GM19193 (cell line): ENCODE measurements around the gene FSCB.

Experiments used
- POLR2A ChIP-seq: IDR thresholded peaks from 4 replicates; pipeline ENCODE4 v1.6.1; 2011; ENCODE audit not compliant: insufficient read depth, insufficient read length; ENCODE audit errors: extremely low read depth

FSCB gene, protein sequence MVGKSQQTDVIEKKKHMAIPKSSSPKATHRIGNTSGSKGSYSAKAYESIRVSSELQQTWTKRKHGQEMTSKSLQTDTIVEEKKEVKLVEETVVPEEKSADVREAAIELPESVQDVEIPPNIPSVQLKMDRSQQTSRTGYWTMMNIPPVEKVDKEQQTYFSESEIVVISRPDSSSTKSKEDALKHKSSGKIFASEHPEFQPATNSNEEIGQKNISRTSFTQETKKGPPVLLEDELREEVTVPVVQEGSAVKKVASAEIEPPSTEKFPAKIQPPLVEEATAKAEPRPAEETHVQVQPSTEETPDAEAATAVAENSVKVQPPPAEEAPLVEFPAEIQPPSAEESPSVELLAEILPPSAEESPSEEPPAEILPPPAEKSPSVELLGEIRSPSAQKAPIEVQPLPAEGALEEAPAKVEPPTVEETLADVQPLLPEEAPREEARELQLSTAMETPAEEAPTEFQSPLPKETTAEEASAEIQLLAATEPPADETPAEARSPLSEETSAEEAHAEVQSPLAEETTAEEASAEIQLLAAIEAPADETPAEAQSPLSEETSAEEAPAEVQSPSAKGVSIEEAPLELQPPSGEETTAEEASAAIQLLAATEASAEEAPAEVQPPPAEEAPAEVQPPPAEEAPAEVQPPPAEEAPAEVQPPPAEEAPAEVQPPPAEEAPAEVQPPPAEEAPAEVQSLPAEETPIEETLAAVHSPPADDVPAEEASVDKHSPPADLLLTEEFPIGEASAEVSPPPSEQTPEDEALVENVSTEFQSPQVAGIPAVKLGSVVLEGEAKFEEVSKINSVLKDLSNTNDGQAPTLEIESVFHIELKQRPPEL

DNA sequence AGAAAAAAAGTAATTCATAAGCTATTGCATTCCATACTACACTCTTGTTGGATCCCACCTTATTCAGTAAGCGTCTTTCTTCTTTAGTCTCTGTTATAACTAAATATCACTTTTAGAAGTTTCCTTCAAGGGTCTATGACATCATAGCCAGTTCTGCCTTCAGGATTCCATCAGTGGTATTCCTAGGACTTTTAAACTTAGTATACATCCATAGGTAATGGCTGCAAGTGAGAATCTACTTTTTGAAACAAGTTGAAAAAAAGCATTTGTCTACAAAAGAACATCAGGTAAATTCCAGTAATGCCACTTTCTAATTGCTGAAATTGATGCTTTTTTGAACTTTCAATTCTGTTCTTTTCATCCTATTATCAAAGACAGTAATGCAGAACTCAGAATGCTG, at the start of gene FSCB:
FSCB (minus strand) TSS at position 101 of the 400 bp plus-strand sequence. CDS start 296 bp downstream, outside the sequence.
- TF ChIP-seq POLR2A = no peak

DNA sequence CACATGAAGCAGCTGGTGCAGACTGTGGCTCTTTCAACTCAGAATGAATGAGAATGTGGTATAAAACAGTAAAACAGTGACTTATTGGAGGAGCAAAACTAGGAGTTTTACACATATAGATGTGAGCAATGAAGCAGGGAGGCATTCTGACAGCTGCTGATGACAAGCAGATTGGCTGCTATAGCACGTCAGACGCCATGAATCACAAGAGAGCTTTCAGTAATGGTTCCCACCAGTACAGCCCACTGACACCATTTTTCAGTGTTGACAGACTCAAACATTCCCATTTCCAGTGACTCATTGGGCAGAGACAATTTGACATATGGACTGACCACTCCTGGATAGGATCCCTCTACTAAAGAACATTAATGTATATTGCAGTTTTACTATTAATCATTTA, 24.6 kb upstream of the FSCB start:
- TF ChIP-seq POLR2A = no peak

DNA sequence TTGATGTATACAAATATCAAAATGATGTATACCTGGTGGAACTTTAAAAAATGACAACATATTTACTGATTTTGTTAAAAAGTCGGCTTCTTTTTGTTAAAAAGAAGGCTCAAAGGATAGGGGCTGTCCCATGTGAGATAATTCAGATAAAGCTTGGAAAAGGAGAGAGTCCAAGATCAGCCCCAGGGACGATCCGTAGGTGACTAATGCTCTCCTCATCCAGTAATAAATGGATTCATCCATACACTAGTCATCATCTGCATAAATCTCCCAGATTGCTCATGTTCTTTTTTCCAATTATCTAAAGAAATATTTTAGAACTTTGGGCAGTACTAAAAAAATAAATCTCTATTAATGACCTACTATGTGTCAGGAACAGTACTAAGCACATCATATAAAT, 23.4 kb upstream of the FSCB start:
- TF ChIP-seq POLR2A = no peak

DNA sequence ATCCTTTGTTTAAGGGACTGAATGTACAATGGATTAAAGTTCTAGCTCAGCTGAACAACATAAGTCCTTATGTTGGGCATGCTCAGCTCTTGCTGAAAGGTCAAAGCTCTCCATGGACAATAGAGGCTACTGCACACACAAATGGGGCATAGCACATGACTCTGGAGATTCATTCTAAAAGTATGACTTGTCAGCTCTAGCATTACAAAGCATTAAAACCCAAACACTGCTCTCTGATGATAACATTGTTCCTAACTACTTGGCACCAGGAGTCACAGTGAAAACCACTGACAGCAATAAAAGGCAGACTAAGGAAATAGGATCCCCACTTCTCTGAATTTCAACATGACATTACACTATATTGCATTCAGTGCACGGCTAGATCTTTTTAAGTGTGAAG, 21.9 kb upstream of the FSCB start:
- no peak for TF ChIP-seq POLR2A

DNA sequence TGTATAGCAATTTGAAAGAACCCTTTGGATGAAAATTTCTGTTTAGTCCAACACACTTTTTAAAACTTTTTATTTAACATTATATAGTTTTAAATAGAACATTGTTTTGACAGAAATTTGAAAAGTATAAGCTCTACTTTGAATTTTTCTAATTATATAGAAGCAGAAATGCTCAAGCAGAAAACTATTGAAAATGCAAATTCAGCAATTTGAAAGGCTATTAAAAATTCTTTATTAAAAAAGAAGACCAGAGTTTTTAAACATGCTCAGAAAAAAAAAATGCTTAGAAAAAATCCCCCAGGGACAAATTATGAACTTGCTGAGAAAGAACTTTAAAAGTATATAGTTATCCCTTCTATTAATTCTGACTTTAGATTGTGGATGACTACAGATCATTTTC, 21.1 kb upstream of the FSCB start:
- no peak for TF ChIP-seq POLR2A

DNA sequence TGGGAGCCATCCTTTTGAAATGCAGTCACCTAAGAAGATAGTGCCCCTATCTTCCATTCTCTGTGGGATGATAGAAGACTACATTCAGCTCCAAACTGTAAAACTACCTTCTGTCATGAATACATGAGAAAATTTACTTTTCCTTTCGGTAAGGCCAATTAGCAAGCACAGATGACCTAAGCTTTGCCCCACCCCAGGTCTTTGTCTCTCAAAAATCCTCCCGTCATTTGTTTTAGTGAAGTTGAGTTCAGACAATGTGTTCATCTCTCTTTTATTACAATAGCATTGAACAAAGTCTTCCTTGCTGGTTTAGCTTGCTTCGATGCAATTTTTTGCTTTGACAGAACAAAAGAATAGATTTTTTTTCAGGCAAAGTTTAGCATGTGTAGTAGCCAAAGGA, 18.2 kb upstream of the FSCB start:
- no peak for TF ChIP-seq POLR2A

DNA sequence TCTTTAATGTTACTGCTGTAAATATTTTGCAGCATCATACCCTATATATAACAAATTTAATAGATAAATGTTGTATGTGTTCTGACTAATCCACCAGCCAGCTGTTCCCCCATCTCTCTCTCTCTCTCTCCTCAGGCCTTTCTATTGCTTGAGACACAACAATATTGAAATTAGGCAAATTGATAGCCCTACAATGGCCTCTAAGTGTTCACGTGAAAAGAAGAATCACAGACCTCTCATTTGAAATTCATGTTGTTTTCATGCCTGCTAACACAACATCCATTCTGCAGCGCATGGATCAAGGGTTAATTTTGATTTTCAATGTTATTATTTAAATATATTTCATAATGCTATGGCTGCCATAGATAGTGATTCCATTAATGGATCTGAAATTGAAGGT, 1.8 kb upstream of the FSCB start:
- TF ChIP-seq POLR2A = no peak

DNA sequence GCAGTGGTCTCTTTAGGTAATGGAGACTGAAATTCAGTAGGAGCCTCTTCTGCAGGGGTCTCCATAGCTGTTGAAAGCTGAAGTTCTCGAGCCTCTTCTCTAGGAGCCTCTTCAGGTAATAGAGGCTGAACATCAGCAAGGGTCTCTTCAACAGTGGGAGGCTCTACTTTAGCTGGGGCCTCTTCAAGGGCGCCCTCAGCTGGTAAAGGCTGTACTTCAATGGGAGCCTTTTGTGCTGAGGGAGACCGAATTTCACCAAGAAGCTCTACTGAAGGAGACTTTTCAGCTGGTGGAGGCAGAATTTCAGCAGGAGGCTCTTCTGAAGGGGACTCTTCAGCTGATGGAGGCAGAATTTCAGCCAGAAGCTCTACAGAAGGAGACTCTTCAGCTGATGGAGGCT, 1.5 kb downstream of the FSCB start:
- no peak for TF ChIP-seq POLR2A

DNA sequence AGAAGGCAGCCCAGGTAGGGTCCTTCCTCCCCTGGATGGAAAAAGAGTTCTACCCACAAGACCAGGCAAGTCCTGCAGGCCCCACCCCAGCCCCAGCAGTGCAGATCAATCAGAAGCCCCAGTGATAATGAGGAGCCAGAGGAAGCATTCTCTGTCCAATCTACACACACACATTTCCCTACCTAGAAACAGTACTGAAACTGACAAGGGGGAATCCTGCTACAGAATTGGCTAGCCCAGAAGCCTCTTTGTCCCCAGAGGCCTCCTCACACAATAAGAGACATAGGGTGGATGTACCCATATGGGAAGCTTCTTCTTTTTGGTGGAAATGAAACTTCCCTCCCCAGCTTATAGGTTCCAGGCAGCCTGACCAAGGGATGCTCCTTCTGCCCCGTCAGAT, 9.9 kb downstream of the FSCB start:
- no peak for TF ChIP-seq POLR2A

DNA sequence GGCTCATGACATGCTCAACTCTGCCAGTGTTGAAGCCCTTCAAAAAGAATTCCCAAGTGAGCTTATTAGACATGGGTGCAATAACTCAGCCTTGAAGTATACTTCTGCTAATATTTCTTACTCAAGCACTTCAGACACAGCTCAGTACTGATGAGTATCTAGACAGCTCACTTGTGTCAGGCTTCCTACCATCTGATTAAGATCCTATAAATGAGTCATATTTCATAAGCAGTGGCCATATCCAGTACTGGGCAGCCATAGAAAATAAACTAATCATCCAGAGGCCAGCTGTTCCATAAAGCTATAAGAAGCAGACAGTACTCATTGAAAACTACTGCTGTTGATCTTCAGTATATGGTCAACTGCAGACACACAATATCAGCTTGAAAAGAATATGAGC, 12.9 kb downstream of the FSCB start:
- no peak for TF ChIP-seq POLR2A

DNA sequence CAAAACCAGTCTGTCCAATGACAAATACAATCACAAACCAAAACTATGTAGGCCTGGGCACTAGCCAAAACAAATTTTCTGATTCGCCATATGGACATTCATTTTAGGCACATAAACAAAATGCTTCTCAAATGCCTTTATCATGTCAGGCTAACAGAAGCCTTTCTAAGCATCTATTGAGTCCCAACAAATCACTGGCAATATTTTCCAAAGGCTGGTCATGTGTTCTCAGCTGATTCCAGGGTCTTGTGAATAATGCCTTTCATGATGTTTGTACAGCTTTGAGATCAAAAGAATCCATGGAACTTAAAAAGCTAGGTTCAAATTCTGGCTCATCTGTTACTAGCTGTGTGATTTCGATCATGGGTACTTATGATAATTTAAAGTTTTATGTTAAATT, 16.1 kb downstream of the FSCB start:
- no peak for TF ChIP-seq POLR2A

DNA sequence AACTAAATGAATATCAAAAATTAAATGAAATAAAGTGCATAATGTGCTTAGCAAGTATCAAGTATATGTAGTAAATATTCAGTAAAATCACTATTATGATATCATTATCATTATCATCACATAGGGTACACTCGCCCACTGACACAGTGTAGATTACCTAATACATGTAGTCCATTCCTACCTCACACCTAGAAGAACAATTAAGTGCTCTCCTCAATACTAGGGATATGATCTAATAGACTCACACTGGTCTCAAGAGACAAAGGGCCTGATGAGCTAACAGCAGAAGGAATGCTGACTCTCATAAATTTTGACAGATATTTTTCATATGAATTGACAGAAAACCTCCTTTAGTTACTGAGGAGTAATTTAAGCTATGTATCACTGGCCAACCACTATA, 29.1 kb downstream of the FSCB start:
- TF ChIP-seq POLR2A = no peak

DNA sequence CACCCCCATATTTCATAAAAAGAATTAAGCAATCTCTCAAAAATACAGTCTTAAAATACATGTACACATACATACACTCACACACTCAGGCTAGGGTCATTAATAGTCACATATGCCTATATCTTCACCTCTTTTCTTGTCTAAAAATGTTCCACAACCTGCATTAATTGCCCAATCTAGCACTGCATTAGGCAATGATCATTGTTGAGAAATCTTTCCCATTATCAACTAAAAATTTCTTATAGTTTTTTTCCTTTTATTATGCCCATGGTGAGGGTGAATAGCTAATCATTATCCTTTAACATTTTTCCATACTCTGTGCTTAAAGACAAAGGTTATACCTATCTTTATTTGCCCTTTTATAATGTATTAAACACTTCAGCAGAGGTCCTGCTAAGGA, 38.3 kb downstream of the FSCB start:
- TF ChIP-seq POLR2A = no peak

DNA sequence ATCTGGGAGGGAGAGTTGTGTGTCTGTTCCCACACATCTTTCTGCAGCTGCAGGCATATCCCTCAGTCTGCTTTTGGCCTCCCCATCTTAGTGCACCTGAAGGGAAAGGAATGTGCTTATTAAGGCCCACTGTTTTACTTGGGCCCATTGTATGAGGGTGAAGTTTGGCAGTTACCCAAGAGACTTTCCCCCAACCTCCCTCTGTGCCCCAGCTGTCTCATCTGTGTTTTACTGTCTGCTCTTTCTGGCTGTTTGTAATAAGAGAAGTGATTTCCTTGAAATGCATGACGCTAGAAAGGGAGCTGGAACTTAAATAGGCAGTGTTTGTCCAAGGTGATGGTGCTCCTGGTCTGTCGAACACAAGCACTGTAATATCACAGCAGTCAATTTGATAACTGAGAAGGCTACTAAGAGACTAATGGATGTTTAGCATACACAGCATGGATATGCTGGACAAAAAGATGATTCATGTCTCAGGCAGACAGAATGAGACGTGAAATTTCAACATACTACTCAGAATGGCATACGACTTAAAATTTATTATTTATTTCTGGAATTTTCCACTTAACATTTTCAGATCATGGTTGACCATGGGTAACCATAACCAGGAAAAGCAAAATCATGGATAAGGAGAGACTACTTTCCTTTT, 43.6 kb downstream of the FSCB start:
- no peak for TF ChIP-seq POLR2A

DNA sequence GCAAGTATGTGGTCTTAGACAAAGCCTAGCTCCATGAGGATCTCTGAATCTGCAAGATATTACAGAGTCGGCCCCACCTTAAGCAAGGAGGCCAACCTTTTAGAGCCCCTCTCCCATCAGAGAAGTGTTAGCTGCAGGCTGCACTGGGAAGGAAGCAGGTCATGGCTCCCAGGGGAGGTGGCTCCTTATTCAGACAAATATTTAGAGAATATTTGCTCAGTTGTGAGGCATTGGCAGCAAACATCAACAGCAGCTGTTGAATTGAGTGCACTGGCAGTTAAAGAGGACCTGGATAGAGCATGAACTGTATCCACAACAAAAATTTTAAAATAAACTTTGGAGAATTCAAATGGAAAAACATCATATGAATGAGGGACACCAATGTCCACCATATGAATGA, 44.7 kb downstream of the FSCB start:
- no peak for TF ChIP-seq POLR2A

DNA sequence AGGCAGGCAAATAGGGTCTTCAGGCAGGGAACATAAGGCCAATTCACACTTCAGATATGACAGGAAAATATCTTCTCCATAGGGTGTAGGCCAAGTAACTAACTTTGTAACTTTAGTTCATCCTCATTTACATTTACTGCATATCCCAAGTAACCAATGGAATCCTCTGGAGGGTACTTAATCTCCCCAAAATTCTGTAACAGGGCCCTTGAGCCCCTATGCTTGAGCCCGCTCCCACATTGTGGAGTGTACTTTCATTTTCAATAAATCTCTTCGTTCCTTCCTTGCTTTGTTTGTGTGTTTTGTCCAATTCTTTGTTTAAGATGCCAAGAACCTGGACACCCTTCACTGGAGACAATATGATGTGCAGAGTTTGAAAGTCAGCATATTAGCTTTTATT, 45.3 kb downstream of the FSCB start:
- TF ChIP-seq POLR2A = no peak
